H4 (cell line): ENCODE measurements around the gene TELO2. TPM values are rescaled to one million over a fixed set of nuclear protein-coding genes. Genes with fewer than 3 reads are reported as not detected.

Source experiments
- DNase-seq: peaks from one replicate; pipeline ENCODE4 v3.0.0-alpha.2; 2015; ENCODE audit warnings: low spot score
- total RNA-seq: library from RNA; depleted of rRNA; stranded (reverse); fragments of >200 nt; shearing (Covaris generic); gene quantifications from 2 replicates; pipeline ENCODE4 v1.2.3, GENCODE V29; 2014; rRNA removed

Gene TELO2
- total RNA-seq, 1 experiment from 2014 or later, result 3.6 TPM

DNA sequence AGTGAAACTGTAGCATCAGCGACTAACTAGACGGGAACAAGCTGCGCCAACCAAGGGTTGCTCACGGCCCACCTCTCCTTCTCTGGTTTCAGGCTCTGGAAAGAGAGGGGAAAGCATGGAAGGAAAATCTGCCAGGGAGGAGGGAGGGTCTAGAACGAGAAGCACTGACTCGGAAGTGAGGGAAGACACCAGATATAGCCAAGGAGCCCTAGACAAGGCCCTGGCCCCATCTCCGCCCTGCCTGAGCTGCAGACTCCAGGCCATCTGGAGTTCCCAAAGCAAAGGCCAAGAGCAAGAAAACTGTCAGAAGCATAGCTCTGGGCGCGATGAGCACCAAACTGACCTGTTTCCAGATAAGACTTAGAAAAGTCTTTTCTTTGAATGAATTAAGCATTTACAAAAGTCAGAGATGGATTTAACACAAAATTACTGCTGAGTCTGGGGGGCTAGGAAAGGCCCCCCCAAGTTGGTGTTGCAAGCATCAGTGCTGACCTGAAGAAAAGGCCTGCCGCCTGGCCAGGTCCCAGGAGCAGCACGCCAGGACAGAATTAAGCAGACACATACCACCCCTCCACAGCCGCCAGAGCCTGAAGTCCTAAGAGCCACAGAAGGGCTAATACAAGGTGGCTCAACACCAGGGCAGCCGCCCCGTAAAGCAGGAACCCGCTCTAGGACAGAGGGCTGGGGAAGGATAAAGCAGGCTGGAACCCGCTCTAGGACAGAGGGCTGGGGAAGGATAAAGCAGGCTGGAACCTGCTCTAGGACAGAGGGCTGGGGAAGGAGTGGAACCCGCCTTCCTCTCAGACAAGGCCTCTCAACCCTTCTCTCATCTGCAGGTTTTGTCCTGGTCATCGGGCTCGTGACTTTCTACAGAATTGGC is 61.0 kb downstream of the TELO2 start:
- no peak for DNase-seq

DNA sequence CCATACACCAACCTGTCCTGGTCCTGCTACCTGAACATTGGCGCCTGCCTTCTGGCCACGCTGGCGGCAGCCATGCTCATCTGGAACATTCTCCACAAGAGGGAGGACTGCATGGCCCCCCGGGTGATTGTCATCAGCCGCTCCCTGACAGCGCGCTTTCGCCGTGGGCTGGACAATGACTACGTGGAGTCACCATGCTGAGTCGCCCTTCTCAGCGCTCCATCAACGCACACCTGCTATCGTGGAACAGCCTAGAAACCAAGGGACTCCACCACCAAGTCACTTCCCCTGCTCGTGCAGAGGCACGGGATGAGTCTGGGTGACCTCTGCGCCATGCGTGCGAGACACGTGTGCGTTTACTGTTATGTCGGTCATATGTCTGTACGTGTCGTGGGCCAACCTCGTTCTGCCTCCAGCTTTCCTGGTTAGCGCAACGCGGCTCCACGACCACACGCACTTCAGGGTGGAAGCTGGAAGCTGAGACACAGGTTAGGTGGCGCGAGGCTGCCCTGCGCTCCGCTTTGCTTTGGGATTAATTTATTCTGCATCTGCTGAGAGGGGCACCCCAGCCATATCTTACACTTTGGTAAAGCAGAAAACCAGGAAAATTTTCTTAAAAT is 61.8 kb downstream of the TELO2 start:
- no peak for DNase-seq

DNA sequence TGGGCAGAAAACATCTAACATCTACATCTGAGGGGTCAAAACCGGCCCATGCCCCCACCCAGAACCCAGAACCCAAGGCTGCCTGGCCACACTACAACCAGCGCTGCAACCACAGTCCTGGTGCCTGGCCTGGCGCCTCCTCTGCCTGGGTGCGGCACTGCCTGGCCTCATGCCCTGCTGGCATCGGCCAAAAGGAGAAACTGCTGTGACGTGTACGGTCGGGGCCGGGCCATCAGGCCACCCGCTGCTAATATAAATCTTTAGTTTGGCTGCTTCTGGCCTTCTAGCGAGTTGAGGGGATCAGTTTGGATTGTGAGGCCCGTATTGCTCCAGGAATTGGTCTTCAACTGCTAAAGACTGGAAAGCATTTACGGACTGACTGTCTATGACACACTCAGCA is 63.1 kb downstream of the TELO2 start:
- no peak for DNase-seq

DNA sequence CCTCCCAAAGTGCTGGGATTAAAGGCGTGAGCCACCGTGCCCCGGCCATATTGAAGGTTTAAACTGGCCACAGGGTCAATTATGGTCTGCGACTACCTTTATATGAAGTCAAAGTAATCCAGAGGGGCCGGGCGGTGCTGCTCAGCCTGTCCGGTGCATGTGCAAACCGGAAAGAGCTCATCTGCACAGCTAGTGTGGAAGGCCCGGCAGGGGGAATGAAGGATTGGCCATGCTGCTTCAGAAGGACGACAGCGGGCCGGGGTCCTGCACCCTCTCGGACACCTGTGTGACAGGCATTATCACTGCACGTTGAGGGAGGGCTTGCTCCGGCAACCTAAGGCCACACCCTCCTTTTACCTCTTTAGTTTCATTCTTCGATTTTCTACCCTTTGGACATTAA is 63.9 kb downstream of the TELO2 start:
- no peak for DNase-seq

DNA sequence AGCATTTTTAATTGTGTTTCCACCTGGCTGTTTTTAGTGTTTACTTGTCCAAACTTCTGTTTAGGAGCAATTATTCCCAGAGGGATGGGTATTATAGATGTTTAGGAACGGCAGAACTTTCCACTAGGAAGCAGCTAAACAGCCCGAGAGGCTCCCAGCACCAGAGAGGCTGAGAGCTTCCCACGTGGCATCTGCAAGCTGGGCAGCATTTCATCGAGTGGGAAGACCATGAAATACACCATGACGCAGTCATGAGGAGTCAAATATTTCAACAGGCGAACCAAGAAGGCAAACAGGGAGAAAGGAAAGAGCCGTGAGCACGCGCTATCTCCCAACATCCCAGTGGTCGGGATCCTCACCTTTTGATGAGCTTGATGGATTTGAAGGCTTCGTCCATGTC is 64.4 kb downstream of the TELO2 start:
- DNase-seq, result no peak

DNA sequence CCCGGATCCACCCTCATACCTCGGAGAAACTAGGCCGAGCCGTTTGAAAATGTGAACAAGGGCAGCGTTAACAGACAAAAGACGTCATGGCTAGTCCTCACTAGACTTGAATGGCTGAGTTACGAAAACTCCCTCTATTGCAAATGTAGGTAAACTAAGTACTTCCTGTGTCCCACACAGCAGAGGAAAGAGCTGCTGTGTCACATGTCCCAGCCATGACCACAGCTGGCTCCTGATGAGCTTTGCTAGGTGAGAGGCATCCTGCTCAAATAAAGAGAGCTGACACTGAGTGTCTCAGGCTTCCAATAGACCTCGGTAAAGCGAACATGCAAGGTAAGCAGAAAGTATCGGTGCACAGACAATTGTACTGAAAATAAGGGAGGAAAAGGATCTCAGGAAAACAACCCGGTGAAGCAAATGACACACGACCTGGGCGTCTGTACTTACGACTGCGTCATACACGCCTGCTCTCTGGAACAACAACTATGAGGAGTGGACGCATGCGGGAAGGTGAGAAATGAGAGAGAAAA is 66.4 kb downstream of the TELO2 start:
- no peak for DNase-seq

Other genes starting within 250 kb of the TELO2 start
- gene TPSD1, start 237.3 kb upstream of the TELO2 start, total RNA-seq, result not detected in 2 replicates
- 77.4 and 121 TPM in 2 replicates for gene UBE2I, start 183.7 kb upstream of the TELO2 start, total RNA-seq
- 0.06 and 1.3 TPM in 2 replicates for gene BAIAP3, start 159.7 kb upstream of the TELO2 start, total RNA-seq
- gene TSR3, start 141.5 kb upstream of the TELO2 start, total RNA-seq, result 41.5 and 53.8 TPM in 2 replicates
- 27.9 and 37.1 TPM in 2 replicates for gene GNPTG, start 141.4 kb upstream of the TELO2 start, total RNA-seq
- 12.4 and 14.4 TPM in 2 replicates for gene UNKL, start 78.7 kb upstream of the TELO2 start, total RNA-seq
- 24.8 and 40.7 TPM in 2 replicates for gene UQCC4, start 72.6 kb upstream of the TELO2 start, total RNA-seq
- not detected in 2 replicates for gene PERCC1, start 62.3 kb upstream of the TELO2 start, total RNA-seq
- gene CCDC154, start 48.8 kb upstream of the TELO2 start, total RNA-seq, result not detected in 2 replicates
- 16.0 and 21.0 TPM in 2 replicates for gene CLCN7, start 18.3 kb upstream of the TELO2 start, total RNA-seq
- not detected in 2 replicates for gene PTX4, start 4.4 kb upstream of the TELO2 start, total RNA-seq
- not detected in 2 replicates for gene TMEM204, start 40.3 kb downstream of the TELO2 start, total RNA-seq
- 8.4 and 12.2 TPM in 2 replicates for gene IFT140, start 118.7 kb downstream of the TELO2 start, total RNA-seq
- gene CRAMP1, start 119.0 kb downstream of the TELO2 start, total RNA-seq, result 2.4 and 3.1 TPM in 2 replicates
- 54.4 and 71.2 TPM in 2 replicates for gene JPT2, start 184.9 kb downstream of the TELO2 start, total RNA-seq
- gene MAPK8IP3, start 212.8 kb downstream of the TELO2 start, total RNA-seq, result 2.6 and 4.4 TPM in 2 replicates